Endothelial cell of umbilical vein (primary cell): ENCODE measurements around the gene INPP5K. TPM values are rescaled to one million over a fixed set of nuclear protein-coding genes. Genes with fewer than 3 reads are reported as not detected.

ENCODE experiments used
- BruUV-seq: library from RNA; stranded (reverse); fragments of 400-500 nt; replicated peaks from 2 replicates; lab custom pipeline; 2021; lab: Mats Ljungman, UMichigan
- CTCF ChIA-PET: fragments of 300-600, 350-600 bp; sonication (Branson Sonifier 250); formaldehyde crosslinking; loops from one replicate; lab custom pipeline; 2021; ENCODE audit warnings: antibody characterized with exemption, inconsistent platforms; lab: Charles Lee
- POLR2A ChIA-PET: fragments of 300-600, 350-600 bp; sonication (Branson Sonifier 250); formaldehyde crosslinking; loops from one replicate; lab custom pipeline; 2021; ENCODE audit warnings: antibody characterized with exemption, inconsistent platforms; lab: Charles Lee
- DNase-seq: peaks from one replicate; pipeline ENCODE4 v3.0.0-alpha.2; 2011; ENCODE audit warnings: low read depth, low spot score
- FAIRE-seq: peaks from 2 replicates; lab custom pipeline; 2011; peaks lifted over from hg19 to GRCh38; lab: Jason Lieb, UNC
- H2AFZ ChIP-seq: 2 replicates; pipeline ENCODE4 v1.6.0; 2012; ENCODE audit warnings: low read depth, low read length, control low read depth, inconsistent platforms
- H3K27ac ChIP-seq: 2 replicates; pipeline ENCODE4 v1.5.1; 2011; ENCODE audit warnings: low read depth, mild to moderate bottlenecking, control low read depth, low read length, moderate library complexity; ENCODE audit not compliant: insufficient read depth
- H3K27me3 ChIP-seq, 2 experiments: 2 replicates each; pipeline versions ENCODE4 v1.6.0 to v1.6.1; 2011; ENCODE audit warnings: low read length in 2 of 2, mixed read lengths in 1 of 2; ENCODE audit not compliant: control insufficient read depth in 2 of 2, insufficient read depth in 2 of 2
- H3K36me3 ChIP-seq, 2 experiments: 2 replicates in 1 of 2; 3 replicates in 1 of 2; pipeline ENCODE4 v1.5.1; 2011; ENCODE audit warnings: low read length in 2 of 2, mild to moderate bottlenecking in 1 of 2, moderate library complexity in 1 of 2; ENCODE audit not compliant: control insufficient read depth in 2 of 2, insufficient read depth in 2 of 2; ENCODE audit errors: extremely low read depth in 1 of 2
- H3K4me1 ChIP-seq: 3 replicates; pipeline ENCODE4 v1.5.1; 2011; ENCODE audit warnings: mild to moderate bottlenecking, low read length; ENCODE audit not compliant: control insufficient read depth, insufficient read depth; ENCODE audit errors: extremely low read depth
- H3K4me2 ChIP-seq: 2 replicates; pipeline ENCODE4 v1.6.1; 2011; ENCODE audit warnings: low read length, control low read depth, mixed read lengths; ENCODE audit not compliant: insufficient read depth
- H3K4me3 ChIP-seq, 3 experiments: fragments of 200-600 bp in 1 of 3; sonication (generic), shearing (Covaris generic) in 1 of 3; replicated peaks in 1 of 3; 2 replicates each; pipeline ENCODE4 v1.5.1; 2011 to 2016; ENCODE audit warnings: control low read depth in 3 of 3, low read length in 3 of 3, mild to moderate bottlenecking in 2 of 3, inconsistent platforms in 1 of 3, low read depth in 1 of 3, moderate library complexity in 1 of 3; ENCODE audit not compliant: insufficient read depth in 1 of 3
- H3K79me2 ChIP-seq: 2 replicates; pipeline ENCODE4 v1.6.0; 2012; ENCODE audit warnings: low read length, inconsistent platforms; ENCODE audit not compliant: control insufficient read depth, insufficient read depth
- H3K9ac ChIP-seq: replicated peaks from 2 replicates; pipeline ENCODE3; 2011; ENCODE audit warnings: low read length, control low read depth; ENCODE audit not compliant: insufficient read depth; ENCODE audit errors: extremely low read depth
- H3K9me1 ChIP-seq: replicated peaks from 3 replicates; pipeline ENCODE4 v1.6.0; 2011; ENCODE audit warnings: mild to moderate bottlenecking, low read length; ENCODE audit not compliant: control insufficient read depth, insufficient read depth; ENCODE audit errors: extremely low read depth
- H3K9me3 ChIP-seq: replicated peaks from 2 replicates; pipeline ENCODE4 v1.5.1; 2012; ENCODE audit warnings: low read length, inconsistent platforms; ENCODE audit not compliant: control insufficient read depth, insufficient read depth
- H4K20me1 ChIP-seq: replicated peaks from 2 replicates; pipeline ENCODE3; 2011; ENCODE audit warnings: mild to moderate bottlenecking, low read length; ENCODE audit not compliant: control insufficient read depth, insufficient read depth; ENCODE audit errors: extremely low read depth
- EZH2 ChIP-seq: IDR thresholded peaks from 2 replicates; pipeline ENCODE4 v1.6.1; 2012; ENCODE audit warnings: borderline replicate concordance, low read depth, mild to moderate bottlenecking, moderate library complexity, low read length, inconsistent platforms; ENCODE audit not compliant: severe bottlenecking
- FOS ChIP-seq: IDR thresholded peaks from 2 replicates; pipeline ENCODE4 v1.6.1; 2011; ENCODE audit warnings: mild to moderate bottlenecking, low read length, moderate library complexity, borderline replicate concordance; ENCODE audit not compliant: insufficient read depth
- GATA2 ChIP-seq: IDR thresholded peaks from 2 replicates; pipeline ENCODE4 v1.7.0; 2011; ENCODE audit warnings: low read depth, mild to moderate bottlenecking, moderate library complexity, mixed read lengths, low read length; ENCODE audit not compliant: insufficient read length, insufficient read depth
- JUN ChIP-seq: IDR thresholded peaks from 2 replicates; pipeline ENCODE4 v1.6.1; 2011; ENCODE audit warnings: borderline replicate concordance, low read depth; ENCODE audit not compliant: insufficient read length, insufficient read depth
- MYC ChIP-seq: IDR thresholded peaks from one replicate; pipeline ENCODE4 v1.6.1; 2011; ENCODE audit warnings: mild to moderate bottlenecking, low read depth, low read length
- POLR2A ChIP-seq: IDR thresholded peaks from 2 replicates; pipeline ENCODE4 v1.6.1; 2012; ENCODE audit warnings: low read depth, mild to moderate bottlenecking, control low read depth, low read length
- POLR2AphosphoS5 ChIP-seq: IDR thresholded peaks from 2 replicates; pipeline ENCODE4 v1.6.1; 2012; ENCODE audit warnings: low read depth, mild to moderate bottlenecking, control low read depth, low read length, moderate library complexity; ENCODE audit not compliant: insufficient read depth
- dilution Hi-C: fragments of 300-500 bp; cut with MboI; formaldehyde crosslinking; loops from one replicate; pipeline ENCODE4 v1.15.0; 2019; ENCODE audit warnings: low sequenced_read_pairs; ENCODE audit not compliant: extremely low pct_ligation_motif_present
- intact Hi-C: fragments of 100-400 bp; cut with micrococcal nuclease; formaldehyde crosslinking; loops from one replicate; pipeline ENCODE4 v1.10.0; 2022
- polyA plus RNA-seq, 4 experiments: library from polyadenylated mRNA; depleted of rRNA in 3 of 4; stranded (reverse) in 3 of 4; unstranded in 1 of 4; fragments of >200 nt; gene quantifications; 2 replicates each; pipeline versions ENCODE4 v1.2.1 to v1.2.3, GENCODE V29; 2011 to 2012; ENCODE audit warnings: missing spikeins in 1 of 4
- total RNA-seq: library from RNA; stranded (reverse); gene quantifications from 2 replicates; pipeline ENCODE4 v1.2.3, GENCODE V29; 2021
- TF ChIP-seq, protein P1 (sequence below): IDR thresholded peaks from 2 replicates; pipeline ENCODE4 v1.6.1; 2011; ENCODE audit not compliant: insufficient read depth, insufficient read length
- TF ChIP-seq, protein P2 (sequence below), 2 donors: IDR thresholded peaks; 1 replicate in 1 of 2; 2 replicates in 1 of 2; pipeline ENCODE4 v1.5.1; 2011; ENCODE audit warnings: low read length in 2 of 2, mild to moderate bottlenecking in 2 of 2, moderate library complexity in 2 of 2, control low read depth in 1 of 2, inconsistent platforms in 1 of 2, low read depth in 1 of 2; ENCODE audit not compliant: insufficient read depth in 1 of 2; ENCODE audit errors: extremely low read depth in 1 of 2

Gene INPP5K
- total and polyA plus RNA-seq, 2 donors (not counting 3 experiments of a cell fraction or from before 2014, with no cell fraction given) = 44.2 to 54.1 TPM

DNA sequence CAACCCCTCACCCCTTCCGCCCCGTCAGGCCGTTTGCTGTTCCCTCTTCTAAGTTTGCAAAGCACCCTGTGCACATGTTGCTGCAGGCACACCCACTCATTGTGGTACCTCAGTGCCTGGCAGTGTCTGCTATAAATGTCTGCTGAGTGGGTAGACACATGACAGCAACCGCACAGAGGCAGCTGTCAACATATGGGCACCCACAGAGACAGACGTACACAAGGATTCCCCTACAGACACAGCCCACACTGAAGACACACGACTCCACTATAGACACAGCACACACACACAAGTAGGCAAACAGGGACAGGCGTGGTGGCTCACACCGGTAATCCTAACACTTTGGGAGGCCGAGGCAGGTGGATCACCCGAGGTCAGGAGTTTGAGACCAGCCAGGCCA, 42.6 kb downstream of the INPP5K start:
- peaks cover 12 to 51% of the 10 kb centered on the region in 2 experiments for H3K36me3 ChIP-seq
- no peaks in the 10 kb centered on the region for H3K9me1 ChIP-seq
- H3K27ac ChIP-seq = no peak overlapping the region
- H3K9ac ChIP-seq = no peak overlapping the region
- no peak overlapping the region for H3K4me2 ChIP-seq
- dilution Hi-C loops = no loop called here
- H3K27me3 ChIP-seq = no peaks in the 10 kb centered on the region
- no peak for DNase-seq
- POLR2A ChIA-PET = no interaction called here
- no peak for FAIRE-seq
- H4K20me1 ChIP-seq = no peaks in the 10 kb centered on the region
- intact Hi-C loops = no loop called here
- H3K9me3 ChIP-seq = no peaks in the 10 kb centered on the region
- CTCF ChIA-PET = no interaction called here
- no TSS peak for BruUV-seq
- no peaks in the 10 kb centered on the region for H3K4me1 ChIP-seq
- H2AFZ ChIP-seq = no peak overlapping the region
- H3K4me3 ChIP-seq = no peak overlapping the region
- TF ChIP-seq MYC (no peak), POLR2A (no peak), FOS (no peak), JUN (no peak), EZH2 (no peak), POLR2AphosphoS5 (no peak), GATA2 (no peak)
- TF ChIP-seq, protein P1, sequence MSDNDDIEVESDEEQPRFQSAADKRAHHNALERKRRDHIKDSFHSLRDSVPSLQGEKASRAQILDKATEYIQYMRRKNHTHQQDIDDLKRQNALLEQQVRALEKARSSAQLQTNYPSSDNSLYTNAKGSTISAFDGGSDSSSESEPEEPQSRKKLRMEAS = no peak
- TF ChIP-seq, protein P2, sequence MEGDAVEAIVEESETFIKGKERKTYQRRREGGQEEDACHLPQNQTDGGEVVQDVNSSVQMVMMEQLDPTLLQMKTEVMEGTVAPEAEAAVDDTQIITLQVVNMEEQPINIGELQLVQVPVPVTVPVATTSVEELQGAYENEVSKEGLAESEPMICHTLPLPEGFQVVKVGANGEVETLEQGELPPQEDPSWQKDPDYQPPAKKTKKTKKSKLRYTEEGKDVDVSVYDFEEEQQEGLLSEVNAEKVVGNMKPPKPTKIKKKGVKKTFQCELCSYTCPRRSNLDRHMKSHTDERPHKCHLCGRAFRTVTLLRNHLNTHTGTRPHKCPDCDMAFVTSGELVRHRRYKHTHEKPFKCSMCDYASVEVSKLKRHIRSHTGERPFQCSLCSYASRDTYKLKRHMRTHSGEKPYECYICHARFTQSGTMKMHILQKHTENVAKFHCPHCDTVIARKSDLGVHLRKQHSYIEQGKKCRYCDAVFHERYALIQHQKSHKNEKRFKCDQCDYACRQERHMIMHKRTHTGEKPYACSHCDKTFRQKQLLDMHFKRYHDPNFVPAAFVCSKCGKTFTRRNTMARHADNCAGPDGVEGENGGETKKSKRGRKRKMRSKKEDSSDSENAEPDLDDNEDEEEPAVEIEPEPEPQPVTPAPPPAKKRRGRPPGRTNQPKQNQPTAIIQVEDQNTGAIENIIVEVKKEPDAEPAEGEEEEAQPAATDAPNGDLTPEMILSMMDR (IDR thresholded peaks at IDR 0.05; ENCODE audit: extremely low read depth in 1 of 2, insufficient read depth in 1 of 2, low read depth in 1 of 2, low read length in 2 of 2) = no peak
- H3K79me2 ChIP-seq = no peaks in the 10 kb centered on the region
